ENCODE data around the gene IWS1.
A peak's percentile ranks its signal among the peaks of the same experiment; 100 is the strongest.
"Not testable (repeated sequence)": the region's sequence is repeated elsewhere in the genome, so short reads cannot be mapped to it uniquely, and the experiment has no call there.

IWS1 gene

DNA sequence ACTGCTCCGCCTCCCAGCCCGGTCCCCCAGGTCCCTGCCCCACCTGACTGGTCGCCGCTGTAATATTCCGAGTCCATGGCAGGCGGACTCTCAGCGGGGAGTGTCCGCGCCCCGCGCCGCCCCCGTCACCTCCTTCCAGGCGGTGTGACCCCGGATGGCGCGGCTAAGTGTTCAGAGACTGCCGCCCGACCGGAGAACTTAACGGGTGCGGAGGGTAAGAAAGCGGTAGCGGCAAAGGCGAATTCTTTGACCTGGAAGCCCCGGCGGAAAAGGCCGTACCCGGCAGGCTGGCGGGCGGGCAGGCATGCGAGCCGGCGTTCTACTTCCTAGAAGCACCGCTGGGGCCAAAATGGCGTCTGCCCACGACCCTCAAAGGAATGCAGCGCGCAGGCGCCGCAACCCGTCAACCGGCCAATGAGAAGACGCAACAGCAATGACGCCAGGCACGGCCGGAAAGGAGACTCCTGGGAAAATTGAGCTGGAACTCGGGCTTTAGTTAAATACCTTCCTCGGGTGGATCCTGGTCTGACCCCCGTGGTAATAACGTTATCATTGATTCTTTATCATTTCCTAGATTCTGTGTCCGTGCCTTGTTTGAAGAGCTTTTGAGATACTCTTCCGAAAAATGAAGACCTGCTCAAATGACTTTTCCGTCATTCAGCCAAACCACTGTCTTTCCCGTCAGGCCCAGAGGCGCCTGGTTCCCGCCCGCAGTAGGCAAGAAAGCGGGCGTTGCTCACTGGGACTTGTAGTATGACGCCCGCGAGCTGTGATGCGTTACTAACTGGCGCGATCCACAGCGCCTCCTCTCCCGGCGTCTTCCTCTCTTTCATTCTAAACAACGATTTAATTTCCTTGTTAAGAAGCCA, at the start of gene IWS1:
IWS1 (minus strand) TSS at position 358 of the 869 bp plus-strand sequence; CDS start at position 77, 281 bp downstream.
- peak; percentile 74 to 96 (median 92) for DNase-seq

DNA sequence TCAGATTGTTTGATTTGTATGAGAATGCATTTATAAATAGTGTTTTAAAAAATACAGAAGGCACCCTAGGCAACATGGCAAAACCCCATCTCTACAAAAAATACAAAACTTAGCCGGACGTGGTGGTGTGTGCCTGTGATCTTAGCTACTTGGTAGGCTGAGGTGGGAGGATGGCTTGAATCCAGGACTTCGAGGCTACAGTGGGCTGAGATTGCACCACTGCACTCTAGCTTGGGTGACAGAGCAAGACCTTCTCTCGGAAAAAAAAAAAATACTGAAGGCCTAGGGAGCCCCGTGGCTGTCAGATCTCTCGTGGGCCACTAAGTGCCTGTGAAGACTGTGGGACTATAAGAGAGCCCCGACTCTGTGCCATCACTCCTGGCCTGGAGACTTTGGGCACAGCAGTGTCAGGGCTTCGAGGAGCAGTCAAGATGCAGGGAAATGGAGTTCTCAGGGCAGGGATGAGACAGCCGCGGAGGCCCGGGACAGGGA, 49.7 kb upstream of the IWS1 start:
- no peak for DNase-seq

DNA sequence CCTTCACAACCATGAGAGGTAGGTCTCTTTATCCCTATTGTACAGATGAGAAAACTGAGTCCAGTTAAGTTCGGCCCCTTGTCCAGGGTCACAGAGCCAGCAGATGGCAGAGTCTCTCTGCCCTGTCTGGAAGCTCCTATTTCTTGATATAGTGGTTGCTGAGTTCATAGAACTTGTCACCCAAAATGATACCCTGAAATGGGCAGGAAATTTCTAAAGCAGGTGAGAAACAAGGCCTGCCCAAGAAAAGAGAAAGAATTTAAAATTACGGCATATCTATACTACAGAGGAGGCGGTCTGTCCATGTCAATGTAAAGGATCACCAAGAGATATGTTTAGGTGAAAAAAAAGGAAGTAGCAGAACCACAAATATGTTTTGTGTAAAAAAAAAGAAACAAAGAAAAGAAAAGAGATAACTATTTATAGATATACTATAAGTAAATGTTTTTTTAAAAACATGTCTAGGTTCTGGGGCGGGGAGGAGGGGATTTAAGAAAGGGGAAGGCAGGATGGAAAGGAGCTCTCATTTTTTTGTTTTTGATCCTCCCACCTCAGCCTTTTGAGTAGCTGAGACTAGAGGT, 49.0 kb upstream of the IWS1 start:
- no peak for DNase-seq

DNA sequence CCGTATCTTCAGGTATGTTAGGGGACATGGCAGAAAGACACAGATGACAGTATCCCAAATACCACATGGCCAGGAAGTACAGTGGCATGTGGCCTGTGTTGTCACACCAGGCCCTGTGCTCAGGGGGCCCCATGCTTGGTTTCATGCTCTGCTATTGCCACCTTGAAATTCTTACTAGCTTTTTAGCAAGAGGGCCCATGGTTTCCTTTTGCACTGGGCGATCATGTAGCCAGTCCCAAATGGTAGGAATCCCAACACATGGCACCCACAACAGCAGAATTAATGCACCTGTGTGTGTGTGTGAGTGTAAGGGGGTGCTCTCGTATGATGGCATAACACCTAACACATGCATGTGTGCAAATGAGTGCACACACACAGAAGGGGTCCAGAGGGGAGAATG, 48.4 kb upstream of the IWS1 start:
- no peak for DNase-seq

DNA sequence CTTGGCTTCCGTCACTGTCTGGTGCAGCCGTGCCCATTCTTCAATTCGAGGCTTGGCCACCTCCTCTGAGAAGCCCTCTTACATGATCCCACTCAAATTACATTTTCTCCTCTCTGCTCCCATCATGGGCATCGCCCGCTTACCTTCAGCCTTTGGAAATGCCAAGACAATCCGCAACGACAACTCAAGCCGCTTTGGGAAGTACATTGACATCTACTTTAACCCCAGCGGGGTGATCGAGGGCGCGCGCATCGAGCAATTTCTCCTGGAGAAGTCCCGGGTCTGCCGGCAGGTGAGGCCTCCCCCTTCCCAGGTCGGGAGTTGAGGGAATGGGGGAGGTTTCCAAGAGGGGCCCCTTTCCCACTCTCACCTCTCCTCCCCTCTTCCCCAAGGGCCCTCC, 47.5 kb upstream of the IWS1 start:
- DNase-seq: no peak

DNA sequence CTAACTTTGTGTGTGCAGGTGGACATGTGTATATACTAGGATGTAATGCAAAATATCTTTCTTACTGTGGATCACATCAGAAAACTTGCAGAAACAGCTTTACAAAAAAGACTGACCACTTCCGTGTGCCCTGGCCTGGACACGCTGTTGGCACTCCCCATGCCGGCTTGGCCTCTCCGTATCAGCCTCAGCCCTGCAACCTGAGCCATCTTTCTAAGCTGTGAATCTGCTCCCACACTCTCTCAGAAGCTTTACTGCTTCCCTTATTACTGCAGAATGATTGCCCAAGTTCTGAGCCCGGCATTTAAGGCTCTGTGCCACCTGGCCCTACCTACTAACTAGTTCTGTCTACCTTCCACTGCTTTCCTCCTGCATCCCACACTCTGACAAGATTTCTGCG, 47.0 kb upstream of the IWS1 start:
- no peak for DNase-seq

DNA sequence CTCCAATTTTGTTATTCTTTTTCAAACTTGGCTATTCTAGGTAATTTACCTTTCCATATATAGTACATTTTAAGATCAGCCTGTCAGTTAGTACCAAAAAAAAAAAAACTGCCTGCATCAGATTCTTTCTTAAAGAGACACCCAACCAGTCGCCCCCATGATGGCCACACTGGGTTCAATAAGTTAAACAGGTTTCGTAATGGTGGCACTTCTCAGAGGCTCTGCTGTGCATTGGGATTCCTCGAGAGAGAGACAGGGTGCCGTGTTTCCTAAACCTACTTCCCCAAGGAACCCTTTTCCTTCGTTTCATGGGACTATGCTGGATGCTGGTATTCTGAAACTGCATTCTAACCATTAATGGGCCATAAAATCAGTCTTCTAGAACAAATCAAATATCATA, 46.6 kb upstream of the IWS1 start:
- no peak for DNase-seq

DNA sequence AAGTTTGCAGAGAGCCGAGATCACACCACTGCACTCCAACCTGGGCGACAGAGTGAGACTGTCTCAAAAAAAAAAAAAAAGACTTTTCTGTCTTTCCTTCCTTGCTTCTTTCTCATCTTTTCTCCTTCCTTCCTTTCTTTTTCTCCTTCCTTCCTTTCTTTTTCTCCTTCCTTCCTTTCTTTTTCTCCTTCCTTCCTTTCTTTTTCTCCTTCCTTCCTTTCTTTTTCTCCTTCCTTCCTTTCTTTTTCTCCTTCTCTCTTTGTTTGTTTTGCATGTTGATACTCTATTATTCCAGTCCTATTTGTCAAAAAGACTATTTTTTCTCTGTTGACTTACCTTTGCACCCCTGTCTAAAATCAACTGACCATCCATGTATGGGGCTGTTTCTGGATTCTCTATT, 46.1 kb upstream of the IWS1 start:
- DNase-seq: not testable (repeated sequence)

DNA sequence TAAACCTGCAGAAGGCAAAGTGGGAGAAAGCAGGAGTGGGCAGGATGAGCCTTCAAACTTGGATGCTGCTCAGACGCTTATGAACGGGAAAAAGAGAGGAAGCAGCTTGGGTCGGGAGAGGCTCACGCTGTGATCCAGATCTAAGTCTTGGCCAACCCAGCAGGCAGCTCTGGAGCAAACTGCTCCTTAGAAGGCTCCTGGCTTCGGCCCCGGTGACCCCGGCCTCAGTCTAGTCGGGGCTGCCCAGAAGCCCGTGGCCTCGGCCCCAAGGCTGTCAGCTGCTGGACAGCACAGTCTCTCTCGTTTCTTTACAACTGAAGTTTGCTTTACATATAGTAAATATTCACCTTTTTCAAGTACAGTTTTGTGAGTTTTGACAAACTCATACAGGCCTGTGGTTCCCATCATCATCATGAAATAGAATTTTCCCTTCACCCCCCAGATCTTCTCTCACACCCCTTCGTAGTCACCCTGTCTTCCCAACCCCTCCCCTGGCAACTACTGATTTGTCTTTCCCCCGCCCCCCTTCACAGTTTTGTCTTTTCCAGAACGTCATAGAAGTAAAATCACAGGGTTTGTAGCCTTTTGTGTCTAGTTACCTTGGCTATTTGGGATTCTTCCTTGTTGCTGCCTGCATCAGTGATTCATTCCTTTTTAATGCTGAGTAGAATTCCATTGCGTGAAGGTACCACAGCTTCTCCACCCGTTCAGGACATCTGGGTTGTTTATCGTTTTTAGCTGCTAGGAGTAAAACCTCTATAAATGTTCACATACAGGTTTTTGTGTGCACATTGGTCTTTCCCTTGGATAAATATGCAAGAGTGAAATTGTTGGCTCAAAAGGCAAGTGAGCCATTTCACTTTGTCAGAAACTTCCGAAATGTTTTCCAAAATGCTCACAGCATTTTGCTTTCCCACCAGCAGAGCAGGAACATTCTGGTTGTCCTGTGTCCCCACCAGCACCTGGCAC, 44.3 kb upstream of the IWS1 start:
- peak in 9 of 56 donors; percentile 5 to 29 (median 20) for DNase-seq

DNA sequence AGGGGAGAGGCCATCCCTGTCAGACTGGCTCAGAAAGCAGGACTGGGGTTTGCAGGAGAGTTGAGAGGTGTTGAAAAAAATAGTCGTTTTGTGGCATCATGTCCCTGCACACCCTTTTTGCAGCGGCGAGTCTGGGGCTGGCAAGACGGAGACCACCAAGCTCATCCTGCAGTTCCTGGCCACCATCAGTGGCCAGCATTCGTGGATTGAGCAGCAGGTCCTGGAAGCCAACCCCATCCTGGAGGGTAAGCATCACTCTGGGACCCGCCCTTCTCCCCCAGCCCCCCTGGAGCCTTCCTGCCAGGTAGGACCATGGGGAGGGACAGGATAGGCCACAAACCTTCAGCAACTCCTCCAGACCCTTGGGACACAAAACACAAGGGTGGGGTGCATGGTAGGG, 43.4 kb upstream of the IWS1 start:
- DNase-seq: no peak

DNA sequence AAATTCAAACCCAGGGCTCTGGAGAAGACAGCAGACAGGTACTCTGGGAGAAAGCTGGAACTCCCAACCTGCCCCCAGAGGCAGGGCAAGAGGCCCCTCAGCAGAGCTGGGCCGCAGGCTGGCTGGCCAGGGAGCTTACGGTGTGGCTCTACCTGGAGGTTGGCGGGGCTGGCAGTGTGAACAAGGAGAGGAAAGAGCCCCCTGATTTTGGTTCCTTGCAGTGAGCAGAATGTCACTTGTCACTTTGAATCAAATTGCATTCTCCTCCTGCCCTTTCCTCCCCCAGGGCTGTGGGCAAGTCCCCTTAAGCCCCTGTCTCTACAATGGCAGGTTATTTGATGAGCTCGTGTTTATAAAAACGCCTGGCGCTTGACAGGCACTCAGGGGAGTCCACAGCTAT, 41.8 kb upstream of the IWS1 start:
- DNase-seq: no peak

DNA sequence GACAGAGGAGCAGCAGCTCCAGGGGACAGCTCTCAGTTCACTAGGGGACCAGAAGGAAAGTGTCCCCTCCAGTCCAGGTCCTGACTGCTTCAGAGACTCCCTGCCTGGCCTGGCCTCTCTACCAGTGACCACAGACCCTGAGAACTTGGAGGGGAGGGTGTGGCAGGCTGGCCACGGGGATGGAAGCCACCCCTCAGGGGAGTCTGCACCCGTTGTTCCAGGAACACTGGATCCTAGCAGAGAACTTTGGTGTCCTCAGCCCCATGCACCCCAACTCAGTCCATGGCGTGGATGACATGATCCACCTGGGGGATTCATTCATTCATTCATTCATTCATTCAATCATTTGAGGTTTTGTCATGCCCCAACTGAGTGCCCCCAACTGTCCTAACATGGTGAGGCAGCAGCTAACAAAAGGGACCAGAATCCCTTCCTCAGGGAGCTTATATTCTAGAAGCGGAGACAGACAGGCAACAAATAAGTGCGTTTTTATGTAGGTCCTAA, 41.1 kb upstream of the IWS1 start:
- DNase-seq: no peak

DNA sequence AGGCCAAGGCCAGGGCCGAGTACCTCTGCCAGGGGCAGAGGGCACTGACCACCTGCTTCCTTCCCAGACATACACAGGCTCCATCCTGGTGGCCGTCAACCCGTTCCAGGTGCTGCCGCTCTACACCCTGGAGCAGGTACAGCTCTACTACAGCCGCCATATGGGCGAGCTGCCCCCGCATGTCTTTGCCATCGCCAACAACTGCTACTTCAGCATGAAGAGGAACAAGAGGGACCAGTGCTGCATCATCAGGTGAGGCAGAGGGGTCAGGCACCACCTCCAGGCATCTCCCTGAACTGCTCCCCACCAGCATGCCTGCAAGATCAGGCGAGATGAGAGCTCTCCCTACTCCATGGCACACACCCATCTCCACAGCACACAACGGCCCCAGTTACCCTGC, 40.3 kb upstream of the IWS1 start:
- no peak for DNase-seq

DNA sequence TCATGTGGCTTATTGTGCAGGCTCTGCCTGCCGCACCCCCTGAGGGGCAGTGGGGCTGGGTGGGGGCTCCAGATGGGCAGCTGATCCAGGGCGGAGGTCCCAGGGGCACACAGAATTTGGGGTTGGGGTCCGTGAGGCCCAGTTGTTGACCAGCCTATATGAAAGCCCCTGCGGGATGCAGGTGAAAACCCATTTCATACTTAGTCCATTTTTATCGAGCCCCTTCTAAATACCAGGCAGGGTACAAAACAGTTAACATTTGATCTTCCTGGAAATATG, 39.8 kb upstream of the IWS1 start:
- DNase-seq: no peak

DNA sequence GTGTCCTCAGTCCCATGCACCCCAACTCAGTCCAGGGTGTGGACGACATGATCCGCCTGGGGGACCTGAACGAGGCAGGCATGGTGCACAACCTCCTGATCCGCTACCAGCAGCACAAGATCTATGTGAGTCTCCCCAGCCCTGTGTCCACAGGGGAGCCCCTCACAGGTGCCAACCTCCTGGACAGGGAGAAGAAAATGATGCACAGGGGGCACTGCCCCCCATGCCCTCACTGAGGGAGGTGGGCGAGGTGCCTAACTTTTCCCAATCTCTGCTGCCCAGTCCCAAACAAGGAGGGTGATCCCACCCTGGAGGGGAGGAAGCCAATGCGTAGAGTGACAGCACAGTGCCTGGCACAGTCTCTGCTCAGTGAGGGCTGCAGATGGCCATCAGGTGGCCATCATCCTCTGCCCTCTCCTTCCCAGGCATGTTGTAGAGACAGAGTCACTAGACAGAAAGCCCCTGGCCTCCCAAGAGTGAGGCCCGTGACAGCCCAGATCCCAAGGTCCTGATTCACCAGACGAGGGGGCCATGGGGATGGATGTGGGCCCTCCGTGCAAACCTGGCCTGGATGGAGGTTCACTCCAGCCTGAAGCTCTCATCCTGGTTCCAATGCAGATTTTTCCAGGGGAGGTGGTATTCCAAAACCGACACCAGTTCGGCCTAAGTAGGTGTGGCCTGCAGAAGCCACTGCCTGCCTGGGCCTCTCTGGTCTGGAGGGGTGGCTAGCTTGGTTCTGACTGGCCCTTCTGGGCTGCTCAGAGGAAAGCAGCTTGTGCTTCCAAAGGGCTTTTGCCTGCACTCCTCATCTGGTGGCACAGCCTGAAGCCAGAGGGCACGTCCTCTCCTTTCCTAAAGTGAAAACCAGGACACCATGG, 39.2 kb upstream of the IWS1 start:
- DNase-seq: no peak

DNA sequence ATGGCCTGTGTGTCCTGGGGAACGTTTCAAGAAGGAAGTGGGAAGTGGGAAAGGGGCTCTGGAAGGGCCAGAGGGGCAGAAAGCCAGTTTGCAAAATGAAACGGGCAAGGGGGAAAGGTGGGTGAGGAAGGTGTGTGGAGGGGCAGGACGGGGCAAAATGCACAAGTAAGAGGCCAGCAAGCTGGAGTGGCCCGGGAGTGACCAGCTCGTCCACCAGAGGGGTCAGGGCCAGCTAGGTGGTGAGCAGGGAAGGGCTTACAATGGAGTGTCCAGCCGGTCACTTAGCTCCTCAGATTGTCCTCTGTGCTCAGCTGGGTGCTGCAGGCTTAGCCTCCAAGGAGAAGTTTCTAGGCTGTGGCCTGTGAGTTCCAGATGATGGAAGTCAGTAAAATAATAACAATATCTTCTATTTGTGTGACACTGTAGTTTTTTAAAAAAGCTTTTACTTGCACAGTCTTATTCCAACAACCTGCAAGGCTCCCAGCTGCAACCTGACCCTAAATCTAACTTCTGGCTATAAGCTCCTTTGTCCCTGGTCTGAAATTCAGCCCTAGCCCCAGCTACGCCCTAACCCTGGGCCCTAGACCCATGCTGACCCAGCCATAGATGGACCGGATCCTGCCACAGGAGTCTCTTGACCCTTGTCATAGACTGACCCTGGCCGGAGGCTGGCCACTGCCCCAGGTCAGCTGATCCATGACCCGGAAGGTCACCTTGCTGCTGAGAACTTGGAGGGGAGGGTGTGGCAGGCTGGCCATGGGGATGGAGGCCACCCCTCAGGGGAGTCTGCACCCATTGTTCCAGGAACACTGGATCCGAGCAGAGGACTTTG, 38.4 kb upstream of the IWS1 start:
- DNase-seq: no peak

DNA sequence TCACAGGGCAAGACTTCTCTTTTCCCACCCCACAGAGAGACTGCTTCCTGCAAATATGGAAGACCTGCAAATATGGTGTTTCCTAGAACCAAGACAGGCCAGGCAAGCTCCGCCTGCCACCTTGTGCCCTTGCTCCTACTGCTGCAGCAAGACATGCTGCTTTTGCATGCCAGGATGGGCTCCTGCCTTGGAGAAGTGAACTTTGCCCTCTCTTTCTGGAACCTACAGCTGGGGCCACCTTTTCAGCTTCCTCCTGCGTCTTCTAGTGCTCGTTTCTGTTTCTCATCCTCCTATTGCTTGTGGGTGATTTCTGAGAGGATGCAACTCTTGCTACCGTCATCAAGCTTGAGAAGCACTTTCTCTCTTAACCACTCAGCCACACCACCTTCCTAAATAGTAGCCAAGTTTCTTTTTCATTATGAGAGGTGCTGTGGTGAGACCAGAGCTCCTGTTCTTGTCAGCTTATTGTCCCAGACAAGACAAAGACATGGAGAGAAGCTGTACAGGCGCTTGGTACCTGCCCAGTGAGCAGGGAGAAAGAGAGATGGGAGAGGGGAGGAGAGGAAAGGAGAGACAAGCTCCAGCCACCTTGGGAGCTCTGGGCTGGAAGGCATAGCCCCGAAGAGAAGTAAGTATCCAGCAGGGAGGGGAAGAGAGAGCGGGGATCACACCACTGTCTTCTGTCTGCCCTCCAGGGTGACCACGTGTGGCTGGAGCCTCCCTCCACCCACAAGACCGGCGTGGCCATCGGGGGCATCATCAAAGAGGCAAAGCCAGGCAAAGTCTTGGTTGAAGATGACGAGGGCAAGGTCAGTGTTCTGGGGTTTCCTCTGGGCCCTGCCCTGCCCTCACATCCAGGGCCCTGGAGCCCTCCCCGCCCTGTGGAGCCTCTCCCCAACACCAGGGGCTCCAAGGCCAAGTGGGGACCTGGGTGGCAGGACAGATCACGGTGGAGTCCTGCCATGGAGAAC, 37.5 kb upstream of the IWS1 start:
- no peak for DNase-seq

DNA sequence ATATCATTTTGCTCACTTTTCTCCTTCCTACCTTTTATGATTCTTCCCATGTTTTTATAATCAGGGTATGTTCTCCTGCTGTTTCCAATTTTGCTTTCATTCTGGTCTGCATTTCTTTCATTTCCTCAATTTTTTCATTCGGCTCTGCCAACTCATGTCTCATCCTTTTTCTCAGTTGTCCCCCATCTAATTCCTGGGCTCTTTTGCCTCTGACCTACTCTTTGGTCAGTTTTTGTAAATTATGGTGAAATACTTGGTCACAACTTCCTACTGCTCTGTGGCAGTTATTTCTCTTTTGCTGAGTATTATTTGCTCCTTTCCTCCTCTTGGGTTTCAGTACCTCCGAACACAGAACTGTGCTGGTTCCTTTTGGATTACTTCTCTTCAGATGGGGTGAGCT, 36.6 kb upstream of the IWS1 start:
- no peak for DNase-seq

DNA sequence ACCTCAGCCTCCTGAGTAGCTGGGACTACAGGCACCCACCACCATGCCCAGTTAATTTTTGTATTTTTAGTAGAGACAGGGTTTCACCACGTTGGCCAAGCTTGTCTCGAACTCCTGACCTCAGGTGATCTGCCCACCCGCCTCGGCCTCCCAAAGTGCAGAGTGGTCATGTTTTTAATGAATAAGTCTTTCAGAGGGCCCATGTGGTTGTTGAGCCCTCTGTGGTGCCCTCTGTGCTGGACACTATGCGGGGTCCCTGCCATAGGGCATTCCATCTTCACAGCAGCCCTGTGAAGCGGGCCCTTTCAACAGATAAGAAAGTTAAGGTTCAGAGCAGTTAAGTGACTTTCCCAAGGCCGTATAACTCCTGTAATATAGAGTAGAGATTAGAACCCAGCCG, 35.1 kb upstream of the IWS1 start:
- DNase-seq: no peak

Measured in amygdala (tissue), 56 donors.